CD4-positive, alpha-beta memory T cell (primary cell): ENCODE data around the gene TJP1. TPM values are rescaled to one million over a fixed set of nuclear protein-coding genes. Genes with fewer than 3 reads are reported as not detected.
"Not testable (repeated sequence)": the region's sequence is repeated elsewhere in the genome, so short reads cannot be mapped to it uniquely, and the experiment has no call there.

ENCODE experiments used
- CTCF ChIA-PET: fragments of 350-600 bp; sonication (Branson Sonifier 250); formaldehyde crosslinking; loops from one replicate; lab custom pipeline; 2021; ENCODE audit warnings: inconsistent platforms; ENCODE audit not compliant: partially characterized antibody; lab: Charles Lee
- POLR2A ChIA-PET: fragments of 350-600 bp; sonication (Branson Sonifier 250); formaldehyde crosslinking; loops from one replicate; lab custom pipeline; 2021; ENCODE audit not compliant: partially characterized antibody; lab: Charles Lee
- DNase-seq, 5 donors: peaks; one replicate each; pipeline versions ENCODE4 v3.0.0 to v3.0.0-alpha.2; 2020 to 2022; ENCODE audit warnings: mixed read lengths in 1 of 5
- H3K27ac ChIP-seq: one replicate; pipeline ENCODE4 v1.7.0; 2013; ENCODE audit warnings: low read depth, low read length
- H3K27me3 ChIP-seq: 2 replicates; pipeline ENCODE4 v1.7.0; 2013; ENCODE audit warnings: mild to moderate bottlenecking, low read length, moderate library complexity; ENCODE audit not compliant: insufficient read depth
- H3K36me3 ChIP-seq: 2 replicates; pipeline ENCODE4 v1.7.0; 2013; ENCODE audit warnings: mild to moderate bottlenecking, low read length, moderate library complexity; ENCODE audit not compliant: insufficient read depth
- H3K4me1 ChIP-seq: 2 replicates; pipeline ENCODE4 v1.7.0; 2013; ENCODE audit warnings: mild to moderate bottlenecking, low read length, moderate library complexity; ENCODE audit not compliant: insufficient read depth
- H3K4me3 ChIP-seq, 2 donors: one replicate each; pipeline ENCODE4 v1.7.0; 2013; ENCODE audit warnings: low read length in 2 of 2, mild to moderate bottlenecking in 1 of 2
- H3K9me3 ChIP-seq, 2 donors: one replicate each; pipeline ENCODE4 v1.7.0; 2013; ENCODE audit warnings: low read length in 2 of 2, control low read depth in 1 of 2; ENCODE audit not compliant: control insufficient read depth in 1 of 2
- H3K27ac Mint-ChIP-seq, 7 donors: one replicate each; pipeline ENCODE4 v1.8.0; 2020 to 2021; ENCODE audit warnings: mixed read lengths in 7 of 7, mild to moderate bottlenecking in 6 of 7, inconsistent platforms in 3 of 7, moderate library complexity in 3 of 7
- H3K27me3 Mint-ChIP-seq, 2 donors: one replicate each; pipeline ENCODE4 v1.8.0; 2020 to 2021; ENCODE audit warnings: mixed read lengths in 2 of 2
- H3K36me3 Mint-ChIP-seq, 2 donors: one replicate each; pipeline ENCODE4 v1.8.0; 2020 to 2021; ENCODE audit warnings: mixed read lengths in 2 of 2, inconsistent platforms in 1 of 2, mild to moderate bottlenecking in 1 of 2
- H3K4me1 Mint-ChIP-seq, 4 donors: one replicate each; pipeline ENCODE4 v1.8.0; 2020 to 2021; ENCODE audit warnings: mixed read lengths in 4 of 4, mild to moderate bottlenecking in 1 of 4
- H3K4me3 Mint-ChIP-seq, 8 donors: one replicate each; pipeline ENCODE4 v1.8.0; 2020 to 2021; ENCODE audit warnings: mixed read lengths in 8 of 8, mild to moderate bottlenecking in 7 of 8, moderate library complexity in 6 of 8, inconsistent platforms in 3 of 8
- H3K9me3 Mint-ChIP-seq, 8 donors: one replicate each; pipeline ENCODE4 v1.8.0; 2020 to 2021; ENCODE audit warnings: mixed read lengths in 8 of 8, mild to moderate bottlenecking in 5 of 8, inconsistent platforms in 3 of 8, moderate library complexity in 1 of 8
- intact Hi-C: fragments of 100-400 bp; cut with micrococcal nuclease; formaldehyde crosslinking; loops from one replicate; pipeline ENCODE4 v1.15.1; 2023
- polyA plus RNA-seq, 2 donors: library from polyadenylated mRNA; unstranded; fragments of 300-500 nt; fragmentation: Illumina TruSeq; gene quantifications; one replicate each; pipeline ENCODE4 v1.2.3, GENCODE V29; 2021
- total RNA-seq, 2 experiments: library from RNA; stranded (reverse); gene quantifications; one replicate each; pipeline ENCODE4 v1.2.3, GENCODE V29; 2021

TJP1 gene
- total and polyA plus RNA-seq, 4 experiments from 2014 or later = not detected

DNA sequence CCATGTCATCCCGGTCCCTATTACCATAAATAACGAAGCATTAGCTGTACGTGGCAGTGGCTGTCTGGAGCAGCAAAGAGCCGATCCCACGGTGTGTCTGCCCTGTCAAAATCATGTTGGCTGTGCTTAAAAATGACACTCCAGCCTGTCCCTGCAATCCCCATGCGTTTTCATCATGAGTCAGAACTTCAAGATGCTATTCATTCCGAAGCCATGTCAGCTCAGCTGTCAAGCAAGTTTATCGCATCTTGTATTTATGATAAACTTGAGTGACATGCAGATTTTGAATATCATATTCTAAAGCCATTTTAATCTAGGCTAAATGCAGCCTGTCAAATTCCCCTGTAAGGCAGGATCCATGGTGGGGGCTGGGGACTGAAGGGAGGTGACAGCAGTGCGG is 152.4 kb downstream of the TJP1 start:
- Mint-ChIP-seq H3K4me3 (no peak overlapping the region), H3K4me1 (peaks cover 0 to 1% (median 0%) of the 10 kb centered on the region in 4 donors), H3K27me3 (peaks cover 10 to 12% of the 10 kb centered on the region in 2 donors), H3K27ac (no peak overlapping the region), H3K36me3 (no peaks in the 10 kb centered on the region), H3K9me3 (peaks cover 0 to 7% (median 0%) of the 10 kb centered on the region in 8 donors)
- DNase-seq = no peak
- ChIA-PET CTCF (no interaction called here), POLR2A (no interaction called here)
- Histone ChIP-seq H3K4me1 (no peaks in the 10 kb centered on the region), H3K27me3 (no peaks in the 10 kb centered on the region), H3K36me3 (no peaks in the 10 kb centered on the region), H3K9me3 (no peaks in the 10 kb centered on the region), H3K27ac (no peak overlapping the region), H3K4me3 (no peak overlapping the region)
- intact Hi-C loops = no loop called here

DNA sequence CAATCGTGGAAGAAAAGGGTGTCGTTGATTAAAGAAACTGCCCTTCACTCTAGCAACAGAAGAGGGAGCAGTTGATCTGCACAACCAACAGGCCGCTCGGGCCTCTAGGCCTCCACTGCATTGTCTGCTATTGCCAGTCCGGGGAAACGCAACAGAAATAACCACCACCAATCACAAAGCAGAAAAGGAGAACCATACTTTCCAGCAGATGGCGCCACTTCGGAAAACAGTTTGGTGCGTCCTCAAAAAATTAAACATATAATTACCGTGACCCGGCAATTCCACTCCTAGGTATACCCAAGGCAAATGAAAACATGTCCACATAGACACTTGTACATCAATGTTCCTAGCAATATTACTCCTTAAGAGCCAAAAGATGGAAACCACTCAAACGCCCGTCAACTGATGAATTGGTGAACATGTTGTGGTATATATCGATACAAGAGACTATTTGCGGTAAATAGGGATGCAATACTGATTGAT is 154.1 kb downstream of the TJP1 start:
- no peaks in the 10 kb centered on the region for H3K4me1 ChIP-seq
- intact Hi-C loops = no loop called here
- no peak overlapping the region for H3K27ac Mint-ChIP-seq
- H3K27ac ChIP-seq = no peak overlapping the region
- no peak overlapping the region for H3K4me3 Mint-ChIP-seq
- peaks cover 4 to 7% of the 10 kb centered on the region in 2 donors for H3K27me3 Mint-ChIP-seq
- no peaks in the 10 kb centered on the region for H3K9me3 ChIP-seq
- CTCF ChIA-PET = no interaction called here
- H3K27me3 ChIP-seq = no peaks in the 10 kb centered on the region
- H3K36me3 Mint-ChIP-seq = no peaks in the 10 kb centered on the region
- POLR2A ChIA-PET = no interaction called here
- H3K4me1 Mint-ChIP-seq = no peaks in the 10 kb centered on the region
- DNase-seq = no peak
- H3K4me3 ChIP-seq = no peak overlapping the region
- peaks cover 0 to 4% (median 0%) of the 10 kb centered on the region in 8 donors for H3K9me3 Mint-ChIP-seq
- H3K36me3 ChIP-seq = no peaks in the 10 kb centered on the region

DNA sequence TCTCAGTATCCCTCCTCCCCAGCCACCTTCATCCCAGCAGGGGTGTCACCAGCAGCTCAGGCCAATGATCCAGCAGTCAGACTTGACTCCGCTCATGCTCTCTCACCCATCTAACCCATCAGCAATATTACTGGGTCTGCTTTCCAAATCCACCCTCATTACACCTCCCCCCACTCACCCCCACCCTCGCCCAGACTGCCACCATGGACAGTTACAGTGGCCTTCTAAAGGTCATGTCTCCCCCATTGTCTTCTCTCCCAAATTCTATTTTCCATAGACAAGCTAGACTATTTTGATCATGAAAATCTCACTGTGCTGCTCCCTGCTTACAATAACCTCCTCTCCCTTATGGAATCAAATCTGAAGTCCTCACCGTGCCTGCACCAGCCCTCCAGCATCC is 156.0 kb downstream of the TJP1 start:
- H3K36me3 Mint-ChIP-seq = no peaks in the 10 kb centered on the region
- H3K4me3 ChIP-seq = no peak overlapping the region
- H3K4me3 Mint-ChIP-seq = no peak overlapping the region
- intact Hi-C loops = no loop called here
- ChIA-PET POLR2A (no interaction called here), CTCF (no interaction called here)
- H3K27ac Mint-ChIP-seq = no peak overlapping the region
- no peaks in the 10 kb centered on the region for H3K27me3 ChIP-seq
- H3K4me1 Mint-ChIP-seq = no peaks in the 10 kb centered on the region
- peaks cover 2 to 3% of the 10 kb centered on the region in 2 donors for H3K27me3 Mint-ChIP-seq
- no peaks in the 10 kb centered on the region for H3K4me1 ChIP-seq
- no peaks in the 10 kb centered on the region for H3K9me3 ChIP-seq
- DNase-seq = no peak
- no peak overlapping the region for H3K27ac ChIP-seq
- H3K36me3 ChIP-seq = no peaks in the 10 kb centered on the region
- H3K9me3 Mint-ChIP-seq = peaks cover 0 to 4% (median 0%) of the 10 kb centered on the region in 8 donors

DNA sequence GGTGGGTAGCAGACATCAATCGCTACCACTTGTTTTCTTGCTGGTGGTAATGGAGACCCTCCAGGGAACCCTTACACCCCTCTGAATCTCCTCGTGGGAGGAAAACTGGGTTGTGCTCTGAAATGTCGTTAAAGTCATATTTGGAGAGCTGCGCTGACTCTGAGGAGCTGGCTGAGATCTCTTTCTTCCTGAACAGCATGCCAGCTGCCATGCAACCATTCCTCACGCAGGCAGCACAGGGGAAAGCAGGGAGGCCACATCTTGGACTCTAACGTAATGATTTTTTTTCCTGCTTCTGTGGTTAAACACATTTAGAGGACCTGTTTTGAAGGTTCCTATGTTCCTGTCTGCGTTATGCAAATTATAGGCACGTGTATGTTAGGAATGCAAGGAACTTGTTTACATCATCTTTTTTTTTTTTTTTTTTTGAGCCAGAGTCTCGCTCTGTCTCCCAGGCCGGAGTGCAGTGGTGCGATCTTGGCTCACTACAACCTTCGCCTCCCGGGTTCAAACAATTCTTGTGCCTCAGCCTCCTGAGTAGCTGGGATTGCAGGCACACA is 156.7 kb downstream of the TJP1 start:
- H3K4me1 ChIP-seq = no peaks in the 10 kb centered on the region
- no peak overlapping the region for H3K27ac Mint-ChIP-seq
- H3K27me3 ChIP-seq = no peaks in the 10 kb centered on the region
- H3K9me3 Mint-ChIP-seq = peaks cover 0 to 4% (median 0%) of the 10 kb centered on the region in 8 donors
- ChIA-PET POLR2A (no interaction called here), CTCF (no interaction called here)
- no peaks in the 10 kb centered on the region for H3K36me3 Mint-ChIP-seq
- peaks cover 0 to 2% of the 10 kb centered on the region in 2 donors for H3K27me3 Mint-ChIP-seq
- H3K4me3 ChIP-seq = no peak overlapping the region
- no peak overlapping the region for H3K4me3 Mint-ChIP-seq
- H3K4me1 Mint-ChIP-seq = no peaks in the 10 kb centered on the region
- H3K27ac ChIP-seq = no peak overlapping the region
- intact Hi-C loops = no loop called here
- no peaks in the 10 kb centered on the region for H3K9me3 ChIP-seq
- no peak for DNase-seq
- no peaks in the 10 kb centered on the region for H3K36me3 ChIP-seq

DNA sequence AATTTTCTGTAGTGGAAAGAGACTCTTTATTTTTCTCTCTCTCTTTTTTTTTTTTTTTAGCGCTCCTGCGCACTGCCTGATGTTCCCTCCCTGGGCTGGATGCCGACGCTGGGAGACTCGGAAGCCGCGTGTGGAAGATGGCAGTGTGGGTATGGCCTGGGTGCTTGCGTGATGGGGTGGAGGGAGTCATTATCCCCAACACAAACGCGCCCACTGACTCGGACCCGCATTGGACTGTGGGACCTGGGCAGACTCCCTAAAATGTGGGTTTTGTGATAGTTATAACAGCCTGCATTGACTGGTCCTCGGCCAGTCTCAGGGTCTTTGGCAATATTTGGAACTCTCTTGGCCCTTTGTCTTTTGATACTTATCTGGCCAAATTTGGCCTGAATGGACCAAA is 157.9 kb downstream of the TJP1 start:
- CTCF ChIA-PET = no interaction called here
- Histone ChIP-seq H3K36me3 (no peaks in the 10 kb centered on the region), H3K4me1 (no peaks in the 10 kb centered on the region), H3K27ac (no peak overlapping the region), H3K9me3 (no peaks in the 10 kb centered on the region), H3K4me3 (no peak overlapping the region), H3K27me3 (no peaks in the 10 kb centered on the region)
- intact Hi-C loops = no loop called here
- Mint-ChIP-seq H3K27ac (no peak overlapping the region), H3K9me3 (peaks cover 0 to 2% (median 0%) of the 10 kb centered on the region in 8 donors), H3K4me1 (no peaks in the 10 kb centered on the region), H3K27me3 (peaks cover 0 to 2% of the 10 kb centered on the region in 2 donors), H3K36me3 (no peaks in the 10 kb centered on the region), H3K4me3 (no peak overlapping the region)
- POLR2A ChIA-PET = no interaction called here
- no peak for DNase-seq

DNA sequence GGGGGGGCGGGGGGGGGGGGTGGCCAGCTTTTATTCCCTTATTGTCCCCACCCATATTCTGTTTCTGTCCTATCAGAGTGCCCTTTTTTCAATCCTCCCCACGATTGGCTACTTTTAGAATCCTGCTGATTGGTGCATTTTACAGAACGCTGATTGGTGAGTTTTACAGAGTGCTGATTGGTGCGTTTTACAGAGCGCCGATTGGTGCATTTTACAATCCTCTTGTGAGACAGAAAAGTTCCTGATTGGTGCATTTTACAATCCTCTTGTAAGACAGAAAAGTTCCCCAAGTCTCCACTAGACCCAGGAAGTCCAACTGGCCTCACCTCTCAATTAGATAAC is 164.8 kb downstream of the TJP1 start:
- H3K27ac ChIP-seq, H3K27me3 Mint-ChIP-seq, H3K9me3 ChIP-seq, H3K27me3 ChIP-seq, CTCF ChIA-PET, H3K4me3 Mint-ChIP-seq, H3K36me3 Mint-ChIP-seq, DNase-seq, H3K4me3 ChIP-seq, intact Hi-C loops, H3K4me1 ChIP-seq, H3K36me3 ChIP-seq, POLR2A ChIA-PET, H3K27ac Mint-ChIP-seq, H3K4me1 Mint-ChIP-seq: not testable (repeated sequence)
- H3K9me3 Mint-ChIP-seq = peaks cover 0 to 15% (median 3%) of the 10 kb centered on the region in 8 donors

DNA sequence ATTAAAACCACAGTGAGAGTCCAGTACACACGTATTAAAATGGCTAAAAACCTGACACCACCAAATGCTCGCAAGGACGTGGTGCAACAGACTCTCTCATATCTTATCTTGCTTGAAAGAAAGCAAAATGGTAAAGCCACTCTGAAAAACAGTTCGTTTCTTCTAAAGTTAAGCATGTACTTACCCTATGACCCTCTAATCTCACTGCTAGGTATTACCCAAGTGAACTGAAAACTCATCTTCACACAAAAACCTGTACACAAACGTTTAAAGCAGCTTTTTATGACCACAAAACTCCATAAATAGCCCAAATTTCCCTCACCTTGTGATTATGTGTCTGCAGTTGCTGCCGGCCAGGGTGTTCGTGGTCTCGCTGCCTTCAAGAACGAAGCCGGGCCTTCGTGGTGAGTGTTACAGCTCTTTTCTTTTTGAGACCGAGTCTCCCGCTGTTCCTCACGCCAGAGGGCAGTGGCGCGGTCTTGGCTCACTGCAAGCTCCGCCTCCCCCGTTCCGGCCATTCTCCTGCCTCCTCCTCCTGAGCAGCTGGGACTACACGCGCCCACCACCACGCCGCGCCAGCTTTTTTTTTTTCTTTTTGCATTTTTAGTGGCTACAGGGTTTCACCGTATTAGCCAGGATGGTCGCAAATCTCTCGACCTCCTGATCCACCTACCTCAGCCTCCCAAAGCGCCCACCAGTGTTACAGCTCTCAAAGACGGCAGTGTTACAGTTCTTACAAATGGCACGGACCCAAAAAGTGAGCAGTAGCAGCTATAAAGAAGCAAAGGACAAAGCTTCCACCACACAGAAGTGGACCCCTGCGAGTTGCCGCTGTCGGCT is 165.4 kb downstream of the TJP1 start:
- Mint-ChIP-seq H3K27me3 (peaks cover 0 to 3% of the 10 kb centered on the region in 2 donors), H3K9me3 (peaks cover 0 to 15% (median 3%) of the 10 kb centered on the region in 8 donors), H3K27ac (no peak overlapping the region), H3K4me1 (peaks cover 0 to 1% (median 0%) of the 10 kb centered on the region in 4 donors), H3K4me3 (no peak overlapping the region), H3K36me3 (no peaks in the 10 kb centered on the region)
- ChIA-PET POLR2A (no interaction called here), CTCF (no interaction called here)
- H3K36me3 ChIP-seq = no peaks in the 10 kb centered on the region
- H3K9me3 ChIP-seq = no peaks in the 10 kb centered on the region
- no peaks in the 10 kb centered on the region for H3K27me3 ChIP-seq
- no peak for DNase-seq
- intact Hi-C loops = no loop called here
- no peak overlapping the region for H3K4me3 ChIP-seq
- no peak overlapping the region for H3K27ac ChIP-seq
- no peaks in the 10 kb centered on the region for H3K4me1 ChIP-seq
